ENCODE results near the gene KRTAP24-1.

KRTAP24-1 gene

GRCh38 chr21:30233228-30234020, 49.3 kb downstream of the KRTAP24-1 start:
- no peak for DNase-seq

GRCh38 chr21:30232011-30232410, 50.7 kb downstream of the KRTAP24-1 start:
- no peak for DNase-seq

All from COR-L47 (cell line).